ENCODE measurements around the gene COQ8A. TPM values are rescaled to one million over a fixed set of nuclear protein-coding genes. Genes with fewer than 3 reads are reported as not detected.
A peak's percentile ranks its signal among the peaks of the same experiment; 100 is the strongest.
"Not testable (repeated sequence)": the region's sequence is repeated elsewhere in the genome, so short reads cannot be mapped to it uniquely, and the experiment has no call there.

COQ8A gene
- total RNA-seq, 1 donor from 2014 or later: 8.2 TPM

DNA sequence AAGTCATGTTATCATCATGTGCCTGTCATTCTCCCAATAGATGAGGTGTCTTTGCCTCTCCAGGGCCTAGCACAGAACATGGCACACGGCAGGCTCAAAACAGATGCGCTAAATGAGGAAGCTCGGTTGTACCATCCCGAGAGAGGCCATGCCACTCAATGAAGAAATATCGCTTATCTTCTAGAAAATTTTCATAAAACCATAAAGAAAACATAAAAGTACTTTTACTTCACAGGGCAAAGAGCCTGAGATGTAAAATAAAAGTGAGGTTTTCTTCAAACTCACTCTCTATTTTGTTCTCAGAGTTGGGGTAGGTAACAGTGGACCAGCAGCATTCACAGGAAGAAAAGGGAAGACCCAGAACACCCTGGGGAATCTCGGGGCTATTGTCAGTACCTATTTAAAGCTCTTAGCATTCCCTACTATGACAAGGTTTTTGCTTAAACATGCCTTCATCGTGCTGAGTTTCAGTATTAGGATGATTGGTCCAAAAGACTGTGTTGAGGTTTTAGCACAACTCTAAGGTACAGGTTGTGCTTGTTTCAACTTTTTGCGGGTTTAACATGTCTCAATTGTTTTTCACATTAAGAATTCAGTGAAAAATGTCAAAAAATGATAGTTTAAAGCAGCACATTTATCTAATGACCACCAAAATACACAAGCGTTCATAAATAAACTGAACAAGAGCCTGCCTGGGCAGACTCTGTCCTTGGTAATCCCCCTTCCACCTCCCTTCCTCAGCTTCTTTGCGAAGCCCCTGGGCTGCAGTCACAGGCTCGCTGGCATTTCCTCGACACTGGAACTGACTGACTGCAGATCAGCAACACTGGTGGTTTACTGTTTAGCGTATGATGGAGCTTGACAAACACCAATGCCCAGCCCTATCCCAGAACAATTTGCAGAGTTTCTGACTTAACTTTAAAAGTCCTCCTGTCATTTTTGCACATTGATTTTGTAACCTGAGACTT lies 55.6 kb downstream of the COQ8A start:
- Mint-ChIP-seq H3K27ac (ENCODE audit: unreplicated experiment) (peak overlapping the region; percentile 92), H3K4me1 (peaks cover 39% of the 10 kb centered on the region), H3K9me3 (peaks cover 5% of the 10 kb centered on the region), H3K27me3 (ENCODE audit: low read depth) (no peaks in the 10 kb centered on the region), H3K36me3 (ENCODE audit: low read depth) (peaks cover 25% of the 10 kb centered on the region), H3K4me3 (no peak overlapping the region)
- DNase-seq (ENCODE audit: low read depth, low spot score): no peak
- no peak for TF ChIP-seq CTCF (conservative IDR thresholded peaks at IDR 0.05)

GRCh38 chr1:226999579-226999978 lies 59.5 kb downstream of the COQ8A start:
- not testable (repeated sequence) for H3K4me3 Mint-ChIP-seq; H3K27me3 Mint-ChIP-seq (ENCODE audit: low read depth); H3K9me3 Mint-ChIP-seq; H3K27ac Mint-ChIP-seq (ENCODE audit: unreplicated experiment); DNase-seq (ENCODE audit: low read depth, low spot score)
- Mint-ChIP-seq H3K36me3 (ENCODE audit: low read depth) (peaks cover 34% of the 10 kb centered on the region), H3K4me1 (peaks cover 23% of the 10 kb centered on the region)

- DNase-seq (ENCODE audit: low read depth, low spot score): no peak
- peaks cover 31% of the 10 kb centered on the region for H3K36me3 Mint-ChIP-seq (ENCODE audit: low read depth)
- TF ChIP-seq CTCF (conservative IDR thresholded peaks at IDR 0.05): no peak
- no peak overlapping the region for H3K4me3 Mint-ChIP-seq
- no peak overlapping the region for H3K27ac Mint-ChIP-seq (ENCODE audit: unreplicated experiment)
- H3K27me3 Mint-ChIP-seq (ENCODE audit: low read depth): no peaks in the 10 kb centered on the region
- no peaks in the 10 kb centered on the region for H3K4me1 Mint-ChIP-seq
- peaks cover 5% of the 10 kb centered on the region for H3K9me3 Mint-ChIP-seq
These were observed 62.5 kb downstream of the COQ8A start for GRCh38 chr1:227002531-227003049.

- Mint-ChIP-seq H3K27ac (ENCODE audit: unreplicated experiment) (no peak overlapping the region), H3K36me3 (ENCODE audit: low read depth) (peaks cover 26% of the 10 kb centered on the region), H3K9me3 (peaks cover 5% of the 10 kb centered on the region), H3K4me1 (no peaks in the 10 kb centered on the region), H3K27me3 (ENCODE audit: low read depth) (no peaks in the 10 kb centered on the region), H3K4me3 (no peak overlapping the region)
- DNase-seq (ENCODE audit: low read depth, low spot score): no peak
- no peak for TF ChIP-seq CTCF (conservative IDR thresholded peaks at IDR 0.05)
These were observed 63.1 kb downstream of the COQ8A start for GRCh38 chr1:227003165-227003564.

GRCh38 chr1:227004796-227005195 lies 64.7 kb downstream of the COQ8A start:
- no peak overlapping the region for H3K4me3 Mint-ChIP-seq
- no peaks in the 10 kb centered on the region for H3K4me1 Mint-ChIP-seq
- peaks cover 15% of the 10 kb centered on the region for H3K36me3 Mint-ChIP-seq (ENCODE audit: low read depth)
- H3K27me3 Mint-ChIP-seq (ENCODE audit: low read depth): no peaks in the 10 kb centered on the region
- no peak for TF ChIP-seq CTCF (conservative IDR thresholded peaks at IDR 0.05)
- no peak for DNase-seq (ENCODE audit: low read depth, low spot score)
- H3K9me3 Mint-ChIP-seq: no peaks in the 10 kb centered on the region
- H3K27ac Mint-ChIP-seq (ENCODE audit: unreplicated experiment): no peak overlapping the region

- peaks cover 10% of the 10 kb centered on the region for H3K36me3 Mint-ChIP-seq (ENCODE audit: low read depth)
- no peaks in the 10 kb centered on the region for H3K27me3 Mint-ChIP-seq (ENCODE audit: low read depth)
- no peaks in the 10 kb centered on the region for H3K4me1 Mint-ChIP-seq
- no peaks in the 10 kb centered on the region for H3K9me3 Mint-ChIP-seq
- TF ChIP-seq CTCF (conservative IDR thresholded peaks at IDR 0.05): no peak
- no peak for DNase-seq (ENCODE audit: low read depth, low spot score)
- no peak overlapping the region for H3K4me3 Mint-ChIP-seq
- H3K27ac Mint-ChIP-seq (ENCODE audit: unreplicated experiment): no peak overlapping the region
These were observed 66.2 kb downstream of the COQ8A start for GRCh38 chr1:227006226-227006796.

Measured in neural crest cell (in vitro differentiated cells).